GM12892 (cell line): ENCODE results near the gene RIPOR2.

Experiments used
- POLR2A ChIP-seq: IDR thresholded peaks from 2 replicates; pipeline ENCODE4 v1.6.1; 2011; ENCODE audit warnings: low read depth, low read length, control low read depth
- POLR2AphosphoS5 ChIP-seq: IDR thresholded peaks from 2 replicates; pipeline ENCODE4 v1.6.1; 2011; ENCODE audit warnings: low read depth, low read length, control low read depth
- TAF1 ChIP-seq: IDR thresholded peaks from 2 replicates; pipeline ENCODE4 v1.6.1; 2011; ENCODE audit warnings: low read depth, mild to moderate bottlenecking, control low read depth, low read length, borderline replicate concordance

DNA sequence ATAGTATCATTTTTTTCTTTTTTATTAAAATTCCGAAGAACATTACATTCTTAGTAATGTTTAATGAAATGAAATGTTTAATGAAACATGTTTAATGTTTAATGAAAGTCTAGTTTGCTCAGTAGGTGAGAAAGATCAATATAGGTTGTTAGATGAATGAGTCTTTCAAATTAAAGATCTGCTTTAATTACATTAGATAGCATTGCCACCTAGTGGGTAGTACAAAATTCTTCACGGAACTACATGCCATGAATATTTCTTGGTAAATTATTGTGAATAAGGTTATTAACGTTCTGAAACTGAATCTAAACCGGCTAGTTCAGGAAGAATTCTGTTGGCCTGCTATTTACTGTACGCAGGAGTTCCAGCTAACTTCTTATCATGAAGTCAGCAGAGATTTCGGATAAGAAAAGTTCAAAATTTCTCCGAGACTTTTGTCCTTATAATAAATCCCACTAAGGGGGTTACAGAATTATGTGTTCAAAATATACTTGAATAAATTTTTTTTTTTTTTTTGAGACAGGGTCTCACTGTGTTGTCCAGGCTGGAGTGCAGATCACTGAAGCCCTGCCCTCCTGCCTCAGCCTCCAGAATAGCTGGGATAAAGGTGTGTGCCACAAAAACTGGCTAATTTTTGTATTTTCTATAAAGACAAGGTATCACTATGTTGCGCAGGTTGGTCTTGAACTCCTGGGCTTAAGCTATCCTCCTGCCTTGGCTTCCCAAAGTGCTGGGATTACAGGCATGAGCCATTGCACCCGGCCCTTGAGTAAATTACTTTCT lies 168.9 kb downstream of the RIPOR2 start:
- TF ChIP-seq POLR2A (no peak), TAF1 (no peak), POLR2AphosphoS5 (no peak)
